GM04504 (cell line): Measurements from ENCODE around the gene TMEM39B.
"Not testable (repeated sequence)": the region's sequence is repeated elsewhere in the genome, so short reads cannot be mapped to it uniquely, and the experiment has no call there.

Experiments used
- DNase-seq: peaks from one replicate; pipeline ENCODE4 v3.0.0-alpha.2; 2012; ENCODE audit warnings: low read depth

Gene TMEM39B

DNA sequence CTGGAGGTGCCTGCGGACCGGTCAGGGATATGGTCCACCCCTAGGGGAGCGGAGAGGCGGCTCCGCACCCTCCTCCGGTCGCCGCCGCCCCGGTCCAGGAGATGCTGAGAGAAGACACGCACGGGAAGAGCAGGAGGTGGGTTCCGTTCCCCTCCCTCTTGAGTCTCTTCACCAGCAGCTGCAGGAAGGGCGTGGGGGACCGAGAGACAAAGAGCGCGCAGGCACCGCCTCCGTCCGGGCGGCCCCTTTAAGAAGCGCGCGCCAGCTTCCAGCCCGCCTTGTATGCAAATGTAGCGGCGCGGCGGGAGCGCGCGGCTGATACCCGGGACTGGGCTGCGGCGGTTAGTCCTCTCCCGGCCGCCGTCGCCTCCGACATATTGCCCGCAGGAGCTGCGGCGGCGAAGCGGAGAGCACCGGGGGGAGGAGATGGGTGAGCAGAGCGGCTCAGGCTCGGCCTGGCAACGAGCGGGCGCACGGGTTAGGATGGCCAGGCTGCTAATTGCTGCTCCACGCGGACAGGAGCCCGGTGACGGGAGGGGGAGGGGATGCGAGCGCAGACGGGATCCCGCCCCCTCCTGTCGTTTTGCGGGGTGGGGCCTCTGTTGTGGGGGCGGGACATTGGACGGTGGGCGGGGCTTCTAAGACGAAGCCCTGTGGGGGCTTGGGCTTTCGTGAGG is at the start of gene TMEM39B:
Gene TMEM39B (plus strand): TSS at position 318 of the 677 bp plus-strand sequence. CDS start 109 bp downstream, at position 427.
- DNase-seq, result peak; percentile 85

DNA sequence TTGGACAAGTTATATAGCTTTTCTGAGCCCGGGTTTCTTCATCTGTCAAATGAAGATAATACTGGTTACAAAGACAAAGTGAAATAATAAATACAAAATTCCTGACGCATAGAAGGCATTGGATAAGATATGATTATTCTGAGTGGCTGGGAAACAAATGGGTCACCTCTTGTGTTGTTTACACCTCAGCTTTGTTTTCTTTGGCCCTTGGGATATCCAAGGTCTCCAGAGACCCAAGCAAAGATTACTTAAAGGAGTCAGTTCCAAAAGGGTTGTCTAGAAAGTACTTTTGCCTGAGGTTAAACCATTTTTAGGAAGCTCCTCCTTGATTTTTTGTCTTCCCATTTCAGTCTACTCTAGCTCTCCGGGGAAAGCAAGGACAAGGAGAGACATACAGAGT is 49.4 kb upstream of the TMEM39B start:
- DNase-seq, result no peak

DNA sequence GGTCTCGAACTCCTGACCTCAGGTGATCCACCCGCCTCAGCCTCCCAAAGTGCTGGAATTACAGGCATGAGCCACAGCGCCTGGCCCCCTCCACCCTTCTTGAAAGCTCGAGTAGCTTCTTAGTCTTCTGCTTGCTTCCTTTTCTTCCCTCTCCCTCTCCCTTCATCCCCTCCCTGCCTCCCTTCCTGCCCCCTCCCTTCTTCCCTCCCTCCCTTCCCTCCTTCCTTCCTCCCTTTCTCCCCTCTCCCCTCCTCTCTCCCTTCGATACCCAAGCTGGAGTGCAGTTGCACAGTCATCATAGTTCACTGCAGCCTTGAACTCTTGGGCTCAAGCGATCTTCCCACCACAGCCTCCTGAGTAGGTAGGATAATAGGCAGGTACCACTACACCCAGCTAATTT is 47.2 kb upstream of the TMEM39B start:
- no peak for DNase-seq

DNA sequence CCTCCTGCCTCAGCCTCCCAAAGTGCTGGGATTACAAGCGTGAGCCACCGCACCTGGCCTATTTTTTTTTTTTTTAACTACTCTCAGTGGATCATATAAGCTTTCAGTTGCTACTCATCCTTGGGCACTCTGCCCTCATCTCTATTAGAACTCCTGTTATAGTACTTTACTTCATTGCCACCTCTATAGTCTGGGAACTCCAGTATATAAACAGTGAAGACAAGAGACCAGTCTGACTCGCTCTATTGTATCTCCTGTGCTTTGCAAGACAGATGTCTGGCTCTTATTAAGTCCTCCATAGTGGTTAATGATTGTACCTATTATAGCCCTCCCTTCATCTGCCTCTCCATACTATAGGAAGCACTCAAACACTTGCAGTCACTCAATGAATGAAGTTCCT is 44.0 kb upstream of the TMEM39B start:
- no peak for DNase-seq

DNA sequence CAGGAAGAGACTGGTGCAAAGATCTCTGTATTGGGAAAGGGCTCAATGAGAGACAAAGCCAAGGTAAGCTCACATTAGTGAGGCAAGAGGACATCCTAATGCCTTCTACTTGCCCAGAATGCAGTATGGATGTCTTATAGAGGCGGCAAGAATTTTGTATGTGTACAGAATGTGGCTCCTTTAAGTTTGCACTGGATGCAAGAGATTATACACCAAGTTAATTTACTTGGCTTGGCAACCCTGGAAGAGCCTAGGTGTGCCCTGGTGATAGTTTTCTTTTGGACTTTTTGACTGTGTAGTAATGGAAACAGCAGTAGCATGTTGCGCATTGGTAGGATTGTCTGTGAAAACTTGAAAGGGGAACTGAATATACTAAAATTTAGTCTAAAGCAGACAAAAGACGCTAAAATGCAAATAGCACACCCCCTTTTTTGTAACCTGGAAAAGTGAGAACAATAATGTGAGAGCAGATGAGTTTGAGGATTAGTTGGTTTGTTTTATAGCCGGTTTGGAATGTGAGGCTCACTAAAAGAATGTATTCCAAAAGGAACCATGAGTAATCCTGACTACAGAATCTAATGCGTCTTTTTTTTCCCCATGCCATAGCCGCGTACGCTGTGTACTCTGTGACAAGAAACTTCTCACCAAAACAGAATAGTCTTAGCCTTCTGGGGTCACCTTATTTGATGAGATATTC is 41.0 kb upstream of the TMEM39B start:
- peak; percentile 42 for DNase-seq

DNA sequence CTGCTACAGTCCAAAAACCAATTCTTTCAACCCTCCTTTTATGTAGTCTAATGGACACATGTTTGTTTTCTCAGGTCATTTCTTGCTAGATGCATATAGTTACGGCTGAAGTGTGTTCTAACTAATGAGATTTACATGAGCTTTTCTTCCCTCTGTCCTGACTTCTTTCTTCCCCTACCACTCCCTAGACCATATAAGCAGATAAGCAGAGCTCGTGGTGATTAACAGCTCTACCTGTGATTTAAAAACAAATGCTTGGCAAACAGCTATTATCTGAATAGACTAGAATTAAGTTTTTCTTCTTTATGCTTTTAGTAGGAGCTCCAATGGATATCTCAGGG is 40.5 kb upstream of the TMEM39B start:
- no peak for DNase-seq

DNA sequence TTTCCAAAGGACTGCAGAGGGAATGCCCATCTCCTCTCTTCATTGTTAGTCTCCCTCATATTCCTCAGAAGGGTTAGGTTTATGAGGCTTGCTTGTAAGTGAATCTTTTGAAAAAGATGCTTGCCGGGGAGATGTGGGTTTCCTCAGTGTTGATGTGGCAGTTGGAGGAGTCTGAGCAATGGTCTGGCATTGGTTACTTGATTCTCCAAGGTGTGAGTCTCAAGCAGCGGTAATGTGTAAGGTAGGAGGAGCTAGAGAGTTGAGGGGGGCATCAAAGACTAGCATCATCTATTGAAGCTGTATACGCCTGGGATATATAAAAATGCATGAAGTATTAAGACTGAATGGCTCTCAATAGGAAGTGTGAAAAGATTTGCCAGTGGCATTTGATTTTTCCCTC is 37.6 kb upstream of the TMEM39B start:
- DNase-seq, result no peak

DNA sequence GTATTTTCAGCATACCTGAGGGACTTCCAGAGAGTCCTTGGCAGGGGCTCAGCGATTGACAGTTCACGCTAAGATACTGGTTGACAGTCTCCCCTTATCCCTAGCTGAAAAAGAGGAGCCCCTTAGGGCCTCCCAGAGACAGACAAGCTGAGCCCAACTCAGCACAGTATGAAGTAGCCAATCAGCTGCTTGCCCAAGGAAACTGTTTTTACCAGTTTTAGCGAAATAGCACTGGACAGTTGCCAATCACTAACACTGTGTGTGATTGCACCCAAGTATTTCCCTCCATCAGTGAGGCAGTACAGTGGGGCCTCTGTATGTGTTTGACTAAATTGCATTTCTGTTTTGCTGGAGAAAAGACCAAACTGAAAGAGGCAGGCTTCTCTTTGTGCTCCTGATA is 32.0 kb upstream of the TMEM39B start:
- DNase-seq, result no peak

DNA sequence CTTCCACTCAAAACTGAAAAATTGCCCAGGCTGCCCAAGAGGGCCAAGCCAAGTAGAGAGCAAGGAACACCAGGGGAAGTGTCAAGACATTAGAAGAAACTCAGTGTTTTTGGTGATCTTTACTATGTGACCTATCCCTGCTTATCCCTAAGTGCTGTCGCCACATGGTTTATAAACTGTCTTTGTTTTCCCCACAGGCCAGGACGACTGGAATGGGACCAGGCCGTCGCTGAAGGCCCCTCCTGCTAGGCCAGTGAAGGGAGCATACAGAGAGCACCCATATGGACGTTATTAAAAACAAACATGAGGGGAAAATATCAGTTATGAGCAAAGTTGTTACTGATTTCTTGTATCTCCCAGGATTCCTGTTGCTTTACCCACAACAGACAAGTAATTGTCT is 30.4 kb upstream of the TMEM39B start:
- no peak for DNase-seq

DNA sequence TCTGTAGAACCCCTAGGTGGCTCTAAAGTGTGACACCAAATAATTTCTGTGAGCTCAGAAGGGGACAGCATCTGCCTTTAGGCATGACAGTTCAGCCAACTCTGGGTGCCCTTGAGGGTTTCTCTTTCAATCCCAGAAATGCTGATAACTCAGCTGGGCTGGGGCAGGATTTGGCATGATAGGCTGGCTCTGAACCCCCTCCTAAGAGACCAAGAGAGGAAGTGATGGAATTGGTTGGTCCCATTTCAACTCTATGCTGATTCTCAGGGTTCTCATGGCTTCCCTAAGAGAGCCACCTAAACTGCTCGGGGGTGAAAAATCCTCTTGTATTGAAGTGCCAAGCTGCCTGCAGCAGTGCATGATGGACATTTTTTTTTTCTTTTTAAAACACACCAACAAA is 28.5 kb upstream of the TMEM39B start:
- no peak for DNase-seq

DNA sequence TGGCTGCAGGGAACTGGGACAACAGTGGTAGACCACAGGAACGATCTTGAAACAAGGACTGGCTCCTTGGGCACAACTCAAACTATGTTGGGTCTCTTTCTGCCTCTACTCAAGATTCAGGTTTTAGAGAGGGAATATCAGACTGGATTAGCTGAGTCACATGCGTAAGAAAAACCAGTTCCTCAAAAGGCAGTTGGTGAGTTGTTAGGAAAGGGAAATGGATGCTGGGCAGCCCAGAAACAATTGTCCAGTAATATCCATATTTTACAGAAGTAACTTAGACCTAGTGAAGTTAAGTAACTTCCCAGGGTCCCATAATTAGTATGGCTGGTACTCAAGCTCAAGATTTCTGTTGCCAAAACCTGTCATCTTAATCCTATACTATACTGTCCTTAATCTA is 27.0 kb upstream of the TMEM39B start:
- DNase-seq, result no peak

DNA sequence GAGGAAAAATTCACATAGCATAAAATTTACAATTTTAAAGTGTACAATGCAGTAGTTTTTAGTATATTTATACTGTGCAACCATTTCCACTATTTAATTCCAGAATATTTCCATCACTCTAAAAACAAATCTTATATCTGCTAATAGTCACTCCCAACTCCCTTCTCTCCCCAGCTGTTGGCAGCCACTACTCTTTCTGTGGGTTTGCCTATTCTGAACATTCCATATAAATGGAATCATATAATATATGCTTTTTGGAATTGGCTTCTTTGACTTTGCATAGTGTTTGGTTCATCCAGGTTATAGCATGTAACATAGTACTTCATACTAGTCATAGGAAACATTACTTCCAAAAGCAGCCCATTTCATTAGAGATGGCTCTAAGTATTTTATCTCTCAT is 25.0 kb upstream of the TMEM39B start:
- no peak for DNase-seq

DNA sequence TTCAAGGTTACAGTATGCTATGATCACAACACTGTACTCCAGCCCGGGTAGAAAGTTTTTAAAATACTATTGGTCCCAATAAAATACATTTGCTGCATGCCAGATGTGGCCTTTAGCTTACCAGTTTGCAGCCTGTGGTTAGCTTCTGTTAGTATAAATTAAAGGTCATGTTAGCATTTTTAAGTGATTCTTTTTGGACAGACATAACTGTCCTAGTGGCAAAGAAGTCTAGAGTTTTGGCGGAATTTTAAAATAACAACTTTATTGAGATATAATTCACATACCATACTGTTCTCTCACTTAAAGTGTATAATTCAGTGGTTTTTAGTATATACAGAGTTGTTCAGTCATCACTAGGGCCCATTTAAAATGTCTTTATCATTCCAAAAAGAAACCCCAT is 24.3 kb upstream of the TMEM39B start:
- DNase-seq, result no peak

DNA sequence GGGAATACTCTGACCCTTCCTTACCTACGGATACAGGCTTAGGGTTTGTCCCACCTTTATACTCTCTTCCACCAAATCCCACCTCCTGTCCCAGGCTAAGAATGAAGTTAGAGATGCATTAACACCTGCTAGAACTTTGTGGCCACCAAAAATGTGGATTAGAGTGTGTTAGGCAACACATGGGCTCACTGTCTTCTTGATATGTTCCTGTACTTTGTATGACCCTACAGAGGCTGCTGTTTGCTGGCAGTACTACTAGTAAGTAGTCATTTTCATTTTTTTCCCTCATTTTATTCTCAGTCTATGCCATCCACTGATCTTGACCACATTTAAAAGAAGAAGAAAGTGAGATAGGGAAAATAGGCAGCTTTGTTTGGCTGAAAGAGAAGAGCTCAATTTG is 21.0 kb upstream of the TMEM39B start:
- no peak for DNase-seq

DNA sequence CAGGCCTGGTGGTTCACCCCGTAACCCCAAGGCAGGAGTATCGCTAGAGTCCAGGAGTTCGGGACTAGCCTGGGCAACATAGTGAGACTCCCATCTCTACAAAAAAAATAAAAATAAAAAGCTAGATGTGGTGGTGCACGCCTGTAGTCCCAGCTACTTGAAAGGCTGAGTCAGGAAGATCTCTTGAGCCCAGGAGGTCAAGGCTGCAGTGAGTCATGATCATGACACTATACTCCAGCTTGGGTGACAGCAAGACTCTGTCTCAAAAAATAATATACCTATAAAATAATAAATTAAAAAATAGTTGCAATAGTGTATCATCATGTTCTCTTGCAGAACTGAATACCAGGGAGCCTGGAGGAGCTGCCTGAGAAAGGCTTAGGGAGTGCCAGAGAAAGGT is 19.9 kb upstream of the TMEM39B start:
- DNase-seq, result no peak

DNA sequence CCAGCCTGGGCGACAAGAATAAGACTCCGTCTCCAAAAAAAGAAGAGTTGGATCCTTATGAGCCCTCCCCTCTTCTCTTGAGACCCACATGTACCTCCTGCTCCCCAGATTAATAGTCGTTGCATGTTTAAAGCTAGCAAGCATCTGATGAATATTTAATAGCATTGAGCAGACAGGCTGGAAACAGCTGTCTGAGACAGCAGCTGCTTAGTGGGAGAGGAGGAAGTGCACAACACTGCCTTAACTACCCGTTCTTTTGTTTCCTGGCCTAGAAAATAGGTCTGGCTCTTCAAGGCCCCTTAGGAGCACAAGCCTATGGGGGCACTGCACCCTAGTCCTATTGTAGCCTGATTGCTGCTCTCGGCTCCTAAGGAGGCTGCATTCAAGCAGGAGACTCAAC is 17.3 kb upstream of the TMEM39B start:
- no peak for DNase-seq

DNA sequence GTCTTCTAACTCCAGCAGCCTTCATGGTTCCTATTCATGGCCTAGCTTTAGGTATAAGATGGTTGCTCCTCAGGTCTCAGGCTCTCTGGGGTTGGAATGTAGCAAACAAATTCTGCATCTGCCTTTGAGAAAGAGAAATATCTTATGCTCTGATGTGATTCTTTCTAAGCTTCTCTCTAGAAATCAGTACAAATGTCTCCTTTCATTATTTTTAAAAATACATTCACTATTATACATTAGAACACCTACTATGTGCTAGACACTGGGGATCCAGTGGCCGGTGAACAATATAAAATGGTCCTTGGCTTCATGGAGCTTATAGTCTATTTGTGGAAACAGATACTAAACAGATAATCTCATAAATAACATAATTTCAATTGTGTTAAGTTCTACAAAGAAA is 16.1 kb upstream of the TMEM39B start:
- DNase-seq, result no peak

DNA sequence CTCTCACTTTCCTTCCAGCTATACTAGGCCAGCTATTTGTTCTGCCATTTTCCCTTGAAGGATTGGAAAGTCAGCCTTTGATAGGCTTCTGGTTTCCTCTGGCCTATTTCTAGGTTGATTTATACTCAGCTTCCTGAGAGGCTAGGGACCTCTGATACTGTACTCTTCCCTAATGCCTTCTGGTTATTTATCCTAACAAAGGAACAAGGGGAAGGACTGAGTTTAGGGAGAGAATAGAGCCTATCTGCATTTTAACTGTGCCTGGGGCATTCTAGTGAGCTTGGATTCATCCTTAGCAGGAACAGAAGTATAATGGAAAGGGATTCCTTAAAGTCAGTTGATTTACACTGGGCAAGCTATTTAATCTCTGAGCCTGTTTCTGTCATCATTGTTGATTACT is 11.8 kb upstream of the TMEM39B start:
- no peak for DNase-seq

DNA sequence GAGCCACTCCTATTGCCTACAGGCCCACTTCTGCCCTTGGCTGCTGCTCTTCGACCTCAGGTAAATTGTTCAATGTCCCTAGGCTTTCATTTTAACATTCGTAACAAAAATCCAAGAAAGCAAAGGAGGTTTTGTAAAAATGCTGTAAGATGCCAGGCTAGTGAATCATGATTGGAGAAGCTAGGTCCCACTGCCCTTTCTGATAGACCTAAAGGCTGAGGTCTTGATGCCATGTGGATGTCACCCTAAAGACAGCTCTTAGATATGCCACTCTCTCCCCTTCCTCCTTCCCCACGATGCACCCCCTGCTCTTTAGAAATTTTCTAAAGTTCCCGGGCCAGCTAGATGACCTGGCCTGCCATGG is 9.9 kb upstream of the TMEM39B start:
- no peak for DNase-seq

DNA sequence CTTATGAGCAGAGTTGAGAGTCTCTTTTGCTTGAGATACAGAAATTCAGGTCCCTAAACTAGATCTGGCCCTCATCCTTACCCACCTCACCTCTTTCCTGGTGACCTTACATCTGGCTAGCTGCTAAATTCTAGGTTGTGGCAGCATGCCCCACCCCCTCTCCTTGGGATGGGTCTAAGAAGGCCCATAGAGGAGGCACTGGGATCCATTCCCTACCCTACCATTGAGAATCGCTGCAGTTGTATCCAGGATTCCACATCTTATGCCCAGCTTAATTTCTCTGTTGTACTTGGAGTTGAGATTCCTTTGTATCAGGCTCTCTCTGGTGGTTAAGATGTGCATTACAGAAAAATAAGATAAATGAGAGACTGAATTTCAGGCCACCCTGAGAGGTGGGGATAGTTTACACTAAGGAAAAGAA is 9.5 kb upstream of the TMEM39B start:
- no peak for DNase-seq

DNA sequence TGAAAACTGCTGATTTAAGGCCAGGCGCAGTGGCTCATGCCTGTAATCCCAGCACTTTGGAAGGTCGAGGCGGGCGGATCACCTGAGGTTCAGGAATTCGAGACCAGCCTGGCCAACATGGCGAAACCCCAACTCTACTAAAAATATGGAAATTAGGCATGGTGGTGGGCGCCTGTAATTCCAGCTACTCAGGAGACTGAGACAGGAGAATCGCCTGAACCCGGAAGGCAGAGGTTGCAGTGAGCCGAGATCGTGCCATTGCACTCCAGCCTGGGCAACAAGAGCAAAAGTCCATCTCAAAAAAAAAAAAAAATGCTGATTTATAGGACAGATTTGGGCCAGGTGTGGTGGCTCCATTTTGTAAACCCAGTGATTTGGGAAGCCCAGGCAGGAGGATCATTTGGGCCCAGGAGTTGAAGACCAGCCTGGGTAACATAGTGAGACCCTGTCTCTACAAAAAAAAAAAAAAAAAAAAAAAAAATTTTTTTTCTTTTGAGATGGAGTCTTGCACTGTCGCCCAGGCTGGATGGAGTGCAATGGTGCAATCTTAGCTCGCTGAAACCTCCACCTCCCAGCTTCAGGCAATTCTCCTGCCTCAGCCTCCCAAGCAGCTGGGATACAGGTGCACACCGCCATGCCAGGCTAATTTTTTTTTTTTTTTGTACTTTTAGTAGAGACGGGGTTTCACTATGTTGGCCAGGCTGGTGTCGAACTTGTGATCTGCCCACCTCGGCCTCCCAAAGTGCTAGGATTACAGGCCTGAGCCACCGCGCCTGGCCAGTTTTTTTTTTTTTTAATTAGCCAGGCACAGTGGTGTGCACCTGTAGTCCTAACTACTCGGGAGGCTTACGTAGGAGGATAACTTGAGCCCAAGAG is 6.9 kb upstream of the TMEM39B start:
- DNase-seq, result not testable (repeated sequence)

DNA sequence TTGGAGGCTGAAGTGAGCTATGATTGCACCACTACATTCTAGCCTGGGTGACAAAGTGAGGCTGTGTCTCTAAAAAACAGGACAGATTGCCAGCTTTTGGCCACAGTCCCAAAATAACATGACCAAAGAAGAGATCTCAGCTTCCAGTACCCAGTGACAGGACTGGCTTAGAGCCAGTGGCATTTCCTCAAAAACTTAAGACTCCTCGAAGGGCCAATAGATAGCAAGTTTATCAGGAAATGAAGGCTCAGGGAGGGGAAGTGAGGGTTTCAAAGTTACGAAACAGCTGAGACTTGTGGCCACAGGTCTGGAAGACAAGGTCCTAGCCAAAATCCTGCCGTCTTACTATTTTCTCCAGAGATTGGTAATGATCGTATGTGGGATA is 6.3 kb upstream of the TMEM39B start:
- DNase-seq, result peak; percentile 40

DNA sequence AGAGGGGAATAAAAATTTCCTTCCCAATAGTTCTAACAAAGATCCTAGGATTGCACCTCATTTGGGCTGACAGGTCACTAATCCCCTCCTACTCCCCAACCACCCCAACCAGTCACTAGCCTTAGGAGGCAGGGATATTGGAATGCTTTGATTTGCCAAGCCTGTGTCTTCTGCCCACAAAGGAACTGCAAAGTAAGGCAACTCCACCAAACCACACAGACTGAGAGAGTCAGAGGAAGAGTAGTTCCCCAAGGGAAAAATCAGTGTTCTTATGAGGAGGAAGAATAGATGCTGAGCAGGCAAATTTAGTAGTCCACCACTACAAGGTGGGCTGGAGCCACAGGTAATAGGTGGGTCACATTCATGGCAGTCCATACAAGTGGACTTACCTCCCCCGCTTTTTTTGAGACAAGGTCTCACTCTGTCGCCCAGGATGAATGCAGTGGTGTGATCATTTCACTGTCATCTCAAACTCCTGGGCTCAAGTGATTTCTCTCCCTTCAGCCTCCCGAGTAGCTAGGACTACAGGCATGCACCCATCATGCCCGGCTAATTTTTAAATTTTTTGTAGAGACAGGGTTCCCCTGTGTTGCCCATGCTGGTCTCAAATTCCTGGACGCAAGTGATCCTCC is 3.7 kb upstream of the TMEM39B start:
- no peak for DNase-seq
